HG02981 (cell line): ENCODE measurements around the gene NOTCH4.
"Not testable (repeated sequence)": the region's sequence is repeated elsewhere in the genome, so short reads cannot be mapped to it uniquely, and the experiment has no call there.

Experiments used
- ATAC-seq: cut with Tn5 transposase; IDR thresholded peaks from one replicate; pipeline ENCODE4 v1.9.1; 2021; ENCODE audit warnings: mild to moderate bottlenecking, moderate library complexity; ENCODE audit not compliant: unreplicated experiment

NOTCH4 gene

DNA sequence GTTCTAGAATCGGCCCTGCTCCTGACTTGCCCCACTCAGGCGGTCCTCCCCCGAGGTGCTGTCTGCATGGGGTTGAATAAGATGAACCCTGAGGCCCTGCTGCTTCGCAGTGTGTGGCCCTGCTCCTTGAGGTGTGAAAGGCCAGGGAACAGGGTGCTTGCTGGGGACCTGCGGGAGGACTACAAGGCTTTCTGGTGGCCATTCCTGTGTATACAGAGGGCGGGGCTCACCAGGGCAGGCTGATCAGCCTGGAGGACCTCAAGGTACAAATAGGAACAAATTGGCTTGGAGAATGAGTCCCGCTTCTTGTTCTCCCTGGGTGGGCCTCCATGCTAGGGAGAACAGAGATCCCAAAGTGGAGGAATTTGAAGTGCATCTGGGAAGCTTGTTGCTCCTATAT lies 5.7 kb downstream of the NOTCH4 start:
- ATAC-seq = no peak

DNA sequence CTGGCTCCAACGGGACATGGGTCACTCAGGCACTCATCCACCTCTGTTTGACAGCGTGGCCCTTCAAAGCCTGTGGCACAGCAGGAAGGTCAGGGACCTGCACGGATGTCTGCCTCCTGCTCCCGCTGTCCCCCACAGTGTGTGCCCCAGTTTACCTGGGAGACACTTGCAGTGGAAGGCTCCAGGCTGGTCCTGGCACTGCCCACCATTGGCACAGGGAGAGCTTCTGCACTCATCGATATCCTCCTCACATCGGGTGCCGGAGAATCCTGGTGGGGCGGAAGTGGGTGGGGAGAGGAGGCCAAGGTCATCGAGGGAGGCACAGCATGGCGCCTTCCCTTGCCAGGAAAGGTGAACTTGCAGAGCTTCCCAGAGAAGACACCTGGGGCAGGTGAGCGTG lies 6.9 kb downstream of the NOTCH4 start:
- no peak for ATAC-seq

DNA sequence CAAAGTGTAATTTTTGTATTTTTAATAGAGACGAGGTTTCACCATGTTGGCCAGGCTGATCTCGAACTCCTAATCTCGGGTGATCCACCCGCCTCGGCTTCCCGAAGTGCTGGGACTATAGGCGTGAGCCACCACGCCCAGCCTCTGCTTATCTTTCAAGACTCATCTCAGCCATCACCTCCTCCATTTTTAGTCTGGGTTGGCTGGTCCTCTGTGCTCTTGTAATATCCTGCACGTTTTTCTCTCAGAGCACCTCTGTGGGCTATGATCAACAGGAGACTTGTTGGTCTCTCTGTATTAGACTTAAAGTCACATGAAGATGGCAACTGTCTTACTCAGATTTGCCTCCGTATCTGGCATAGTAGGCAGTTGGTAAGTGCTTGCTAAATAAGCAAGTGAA lies 7.6 kb downstream of the NOTCH4 start:
- ATAC-seq = no peak

DNA sequence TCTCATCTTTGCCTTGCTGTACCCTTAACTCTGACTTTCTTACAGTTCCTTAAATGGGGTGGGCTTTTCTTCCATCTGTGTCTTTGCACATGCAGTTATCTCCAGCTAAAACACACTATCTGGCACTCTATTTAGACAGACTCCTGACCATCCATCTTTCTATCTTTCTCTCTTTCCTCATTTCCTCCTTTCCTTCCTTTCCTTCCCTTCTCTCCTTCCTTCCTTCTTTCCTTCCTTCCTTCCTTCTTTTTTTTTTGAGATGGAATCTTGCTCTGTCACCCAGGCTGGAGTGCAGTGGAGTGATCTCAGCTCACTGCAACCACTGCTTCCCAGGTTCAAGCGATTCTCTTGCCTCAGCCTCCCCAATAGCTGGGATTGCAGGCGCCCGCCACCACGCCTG lies 8.2 kb downstream of the NOTCH4 start:
- no peak for ATAC-seq

DNA sequence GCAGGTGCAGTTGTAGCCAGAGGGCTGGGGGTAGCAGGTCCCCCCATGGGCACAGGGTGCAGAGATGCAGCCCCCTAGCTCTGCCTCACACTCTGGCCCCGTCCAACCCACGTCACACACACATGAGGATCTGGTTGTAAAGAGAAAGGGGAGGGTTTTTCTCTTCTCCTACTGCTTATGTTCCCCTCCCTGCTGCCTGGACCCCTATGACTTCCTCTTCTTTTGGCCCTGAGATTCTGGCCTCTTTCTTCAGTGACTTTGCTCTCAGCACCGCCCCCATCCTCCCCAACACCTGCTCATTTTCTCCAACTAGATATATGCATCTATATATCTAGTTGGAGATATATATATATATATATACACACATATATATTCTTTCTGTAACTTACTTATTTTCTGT lies 9.7 kb downstream of the NOTCH4 start:
- no peak for ATAC-seq

DNA sequence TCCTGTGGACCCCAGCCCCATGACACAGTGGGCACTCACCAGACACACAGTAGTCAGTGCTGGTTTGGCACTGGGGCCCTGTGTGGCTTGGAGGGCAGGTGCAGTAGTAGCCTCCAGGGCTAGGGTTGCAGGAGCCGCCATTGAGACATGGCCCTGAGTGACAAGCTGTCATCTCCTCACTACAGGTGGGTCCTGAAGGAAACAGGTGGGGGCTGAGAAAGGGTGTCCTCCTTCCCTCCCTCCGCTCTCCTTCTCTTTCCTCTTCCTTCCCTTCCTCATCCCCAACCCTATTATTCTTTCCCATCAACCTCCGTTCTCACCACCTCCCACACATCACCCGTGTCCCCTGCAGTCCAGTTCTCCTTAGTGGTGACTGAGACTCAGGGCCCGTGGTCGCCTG lies 10.2 kb downstream of the NOTCH4 start:
- ATAC-seq = no peak

DNA sequence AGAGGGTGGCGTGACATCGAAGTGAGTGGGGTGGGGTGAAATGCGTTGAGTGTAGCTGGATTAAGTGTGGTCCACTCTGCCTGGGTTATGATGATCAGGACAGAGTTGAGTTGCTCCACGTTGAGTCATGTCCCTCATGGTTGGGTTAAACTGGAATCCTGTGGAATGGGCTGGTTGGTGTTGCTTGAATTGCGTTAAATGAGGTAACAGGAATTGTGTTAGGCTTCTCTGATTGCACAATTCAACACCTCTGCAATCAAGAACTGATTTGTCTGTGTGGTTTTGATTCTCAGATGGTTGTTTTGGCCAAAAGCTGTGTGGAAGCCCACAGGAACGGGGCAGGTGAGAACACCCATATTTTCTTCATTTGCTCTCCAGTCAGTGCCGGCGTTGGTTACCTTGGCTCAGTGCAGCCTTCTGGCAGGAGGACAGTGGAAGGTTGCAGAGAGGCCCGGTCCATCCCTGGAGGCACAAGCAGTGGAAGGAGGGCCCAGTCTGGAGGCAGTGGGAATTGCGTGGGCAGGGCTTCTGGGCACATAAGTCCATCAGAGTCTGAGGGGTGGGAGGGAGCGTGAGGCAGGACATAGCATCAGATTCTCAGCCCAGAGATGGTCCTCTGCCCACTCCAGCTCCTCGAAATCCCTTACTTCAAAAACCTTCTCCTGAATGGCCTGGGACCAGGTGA lies 11.6 kb downstream of the NOTCH4 start:
- no peak for ATAC-seq

DNA sequence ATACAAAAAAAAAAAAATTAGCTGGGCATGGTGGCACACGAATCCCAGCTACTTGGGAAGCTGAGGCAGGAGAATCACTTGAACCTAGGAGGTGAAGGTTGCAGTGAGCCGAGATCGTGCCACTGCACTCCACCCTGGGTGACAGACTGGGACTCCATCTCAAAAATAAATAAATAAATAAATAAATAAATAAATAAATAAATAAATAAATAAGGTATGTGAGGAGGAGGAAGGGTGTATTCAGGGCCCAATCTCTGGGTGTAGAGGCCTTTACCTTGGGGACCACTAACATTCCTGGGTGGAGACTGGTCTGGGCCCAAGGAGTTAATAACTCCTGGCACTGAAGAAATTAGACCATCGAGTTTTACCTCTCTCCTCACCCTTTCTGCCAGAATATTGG lies 12.4 kb downstream of the NOTCH4 start:
- not testable (repeated sequence) for ATAC-seq

DNA sequence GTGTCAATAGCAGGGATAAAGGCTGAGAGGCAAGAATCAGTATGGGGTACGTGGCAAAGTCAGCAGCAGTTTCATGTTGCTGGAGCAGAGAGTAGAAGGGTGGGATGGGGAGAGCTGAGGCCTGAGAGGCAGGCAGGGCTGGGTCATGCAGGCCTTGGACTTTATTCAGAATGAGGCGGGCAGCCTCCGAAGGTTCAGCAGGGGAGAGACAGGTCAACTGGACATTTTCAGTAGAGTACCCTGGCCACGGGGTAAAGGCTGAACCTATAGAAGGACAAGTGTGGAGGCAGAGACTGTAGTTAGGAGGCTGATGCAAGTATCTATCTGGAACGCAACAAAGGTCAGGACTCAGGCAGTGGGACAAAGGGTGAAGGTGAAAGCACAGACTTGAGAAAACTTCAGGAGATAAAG lies 13.7 kb downstream of the NOTCH4 start:
- ATAC-seq = no peak

DNA sequence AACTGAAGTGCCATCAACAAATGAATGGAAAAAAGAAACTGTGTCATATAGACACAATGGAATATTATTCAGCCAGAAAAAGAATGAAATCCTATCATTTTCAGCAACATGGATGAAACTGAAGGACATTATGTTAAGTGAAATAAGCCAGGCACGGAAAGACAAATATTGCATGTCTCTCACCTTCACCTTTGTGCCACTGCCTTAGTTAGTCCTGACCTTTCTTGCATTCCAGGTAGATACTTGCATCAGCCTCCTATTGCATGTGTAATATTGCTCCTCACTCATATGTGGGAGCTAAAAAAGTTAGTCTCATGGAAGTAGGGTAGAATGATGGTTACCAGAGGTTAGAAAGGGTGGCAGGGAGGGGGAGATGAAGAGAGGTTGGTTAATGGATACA lies 14.9 kb downstream of the NOTCH4 start:
- no peak for ATAC-seq

DNA sequence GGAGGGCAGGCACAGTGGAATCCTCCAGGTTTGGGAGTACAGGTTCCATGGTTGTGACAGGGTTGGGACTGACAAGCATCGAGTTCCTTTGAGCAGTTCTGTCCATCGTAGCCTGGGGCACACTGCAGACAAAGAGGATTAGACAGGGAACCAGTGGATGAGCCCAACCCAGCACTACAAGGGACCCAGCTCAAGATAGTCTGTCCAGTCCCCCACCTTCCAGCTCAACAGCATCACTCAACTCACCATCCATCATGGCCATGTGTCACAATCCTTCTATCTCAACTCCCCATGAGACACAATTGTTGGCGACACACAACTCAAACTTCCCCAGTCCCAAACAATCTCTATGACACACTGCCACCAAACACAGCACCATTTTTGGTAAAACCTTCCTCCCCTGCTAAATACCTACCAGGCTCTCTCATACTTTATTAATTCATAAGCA lies 19.6 kb downstream of the NOTCH4 start:
- no peak for ATAC-seq

DNA sequence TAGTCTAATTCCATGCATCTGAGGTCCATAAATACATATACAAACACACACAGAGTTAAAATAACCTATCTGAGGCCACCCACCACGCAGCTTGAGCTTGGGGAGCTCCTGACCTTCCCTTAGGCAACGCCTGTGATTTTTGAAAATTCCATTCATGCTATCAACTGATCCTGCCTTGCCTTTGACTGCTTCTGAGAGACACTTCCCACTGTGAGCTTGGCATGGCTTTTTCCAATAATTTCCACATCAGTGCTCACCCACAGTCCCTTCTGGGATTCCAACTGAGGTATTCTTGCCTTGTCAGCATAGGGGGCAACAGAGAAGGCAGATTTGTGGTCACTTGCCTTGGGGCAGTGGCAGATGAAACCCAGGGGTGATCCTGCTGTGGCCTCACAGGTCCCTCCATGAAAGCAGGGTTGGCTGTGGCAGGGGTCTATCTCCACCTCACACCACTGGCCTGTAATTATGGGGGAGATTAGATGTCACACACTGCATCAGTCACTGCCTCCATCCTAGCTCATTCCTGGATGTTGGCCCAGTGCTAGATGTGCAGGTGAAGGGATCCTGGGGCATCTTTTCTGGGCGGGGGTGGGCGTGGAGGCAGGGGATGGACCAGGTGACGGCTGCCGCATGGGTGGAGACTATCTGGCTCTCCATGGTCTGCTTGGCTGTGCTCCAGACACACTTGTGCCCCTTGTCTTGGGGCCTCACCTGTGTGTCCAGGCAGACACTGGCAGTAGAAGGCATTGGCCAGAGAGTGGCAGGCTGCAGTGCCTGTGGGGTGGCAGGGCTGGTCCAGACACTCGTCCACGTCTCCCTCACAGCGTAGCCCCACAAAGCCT lies 20.2 kb downstream of the NOTCH4 start:
- no peak for ATAC-seq

DNA sequence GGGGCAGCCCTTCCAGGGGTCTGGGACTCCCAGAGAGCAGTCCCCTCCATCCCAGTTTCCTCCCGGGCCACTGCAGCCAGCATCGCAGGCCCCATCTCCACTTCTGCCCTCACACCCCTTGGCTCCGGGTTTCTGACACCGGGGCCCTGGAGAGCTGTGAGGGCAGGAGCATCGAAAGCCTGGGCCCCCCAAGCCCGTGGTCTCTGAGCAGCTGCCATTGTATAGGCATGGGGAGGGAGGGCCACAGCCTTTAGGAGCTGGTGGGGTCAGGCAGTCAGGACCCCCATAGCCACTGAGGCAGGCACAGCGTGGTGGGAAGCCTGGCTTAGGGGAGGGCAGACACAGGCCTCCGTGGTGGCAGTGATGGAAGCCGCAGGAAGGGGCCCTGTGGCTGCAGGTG lies 21.7 kb downstream of the NOTCH4 start:
- ATAC-seq = no peak

DNA sequence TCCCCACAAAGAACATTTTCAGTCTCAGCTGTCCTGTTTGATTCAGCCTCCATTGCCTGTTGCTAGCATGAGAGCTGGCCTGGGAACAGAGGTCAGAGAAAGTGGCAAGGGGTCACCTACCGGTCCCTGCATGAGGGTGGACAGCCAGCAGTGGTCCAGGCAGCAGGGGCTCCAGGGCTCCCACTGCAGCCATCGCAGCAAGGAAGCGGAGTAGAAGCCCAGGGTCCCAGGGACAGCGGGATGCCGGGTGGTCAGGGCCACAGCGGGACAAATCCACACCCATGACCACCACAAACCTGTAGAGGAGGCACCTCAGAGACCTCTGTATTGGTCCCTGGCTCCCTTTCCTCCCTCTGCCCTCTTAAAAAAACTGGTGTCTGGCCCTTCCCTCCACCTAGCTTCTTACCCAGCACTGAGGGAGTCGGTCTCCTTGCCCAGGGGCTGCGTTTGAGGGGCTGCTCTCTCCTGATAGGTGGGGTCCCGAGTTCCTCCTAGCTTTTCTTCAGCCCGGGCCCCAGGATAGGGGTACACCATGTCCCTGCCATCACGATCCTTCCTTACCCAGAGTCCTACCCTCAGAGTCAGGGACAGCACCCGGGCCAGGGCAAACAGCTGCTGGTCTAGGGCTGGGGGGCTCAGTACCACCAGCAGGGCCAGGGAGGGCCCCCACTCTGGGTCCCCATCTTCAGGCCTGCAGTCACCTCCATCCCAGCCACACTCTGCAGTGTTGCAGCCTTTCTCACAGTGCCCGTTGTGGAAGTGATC lies 23.0 kb downstream of the NOTCH4 start:
- ATAC-seq = no peak

DNA sequence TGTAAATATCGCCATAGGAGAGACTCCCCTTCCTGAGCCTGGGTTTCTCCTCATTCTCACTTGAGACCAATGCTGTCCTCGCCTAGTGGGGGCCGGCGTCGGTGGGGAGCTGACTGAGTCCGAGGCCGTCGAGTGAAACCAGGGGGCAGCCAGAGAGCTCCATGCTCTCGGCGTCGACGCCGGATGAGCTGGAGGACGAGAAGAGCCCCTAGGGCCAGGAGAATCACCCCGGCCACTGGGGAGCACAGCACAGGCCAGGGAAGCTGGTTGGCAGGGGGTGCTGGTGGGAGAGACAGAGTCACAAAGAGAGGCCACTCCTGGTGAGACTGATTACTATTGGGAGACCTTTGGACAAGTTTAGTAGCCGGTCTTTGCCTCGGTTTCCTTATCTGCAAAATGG lies 25.0 kb downstream of the NOTCH4 start:
- ATAC-seq = no peak

DNA sequence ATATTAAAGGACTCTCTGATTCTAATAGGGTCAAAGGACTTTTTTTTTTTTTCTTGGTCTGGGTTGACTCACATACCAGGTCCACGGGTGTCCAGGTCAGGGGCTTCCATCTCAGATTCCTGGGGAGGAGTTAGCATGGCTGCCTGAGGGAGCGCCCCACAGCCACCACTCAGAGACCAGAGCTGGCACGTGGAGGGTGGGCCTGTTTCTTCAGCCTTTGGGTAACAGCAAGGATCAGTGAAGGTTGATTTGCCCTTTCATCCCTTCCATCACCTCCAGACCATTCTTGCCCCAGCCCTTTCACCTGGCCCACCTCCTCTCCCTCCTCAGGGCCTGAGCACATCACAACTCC lies 25.5 kb downstream of the NOTCH4 start:
- ATAC-seq = no peak

DNA sequence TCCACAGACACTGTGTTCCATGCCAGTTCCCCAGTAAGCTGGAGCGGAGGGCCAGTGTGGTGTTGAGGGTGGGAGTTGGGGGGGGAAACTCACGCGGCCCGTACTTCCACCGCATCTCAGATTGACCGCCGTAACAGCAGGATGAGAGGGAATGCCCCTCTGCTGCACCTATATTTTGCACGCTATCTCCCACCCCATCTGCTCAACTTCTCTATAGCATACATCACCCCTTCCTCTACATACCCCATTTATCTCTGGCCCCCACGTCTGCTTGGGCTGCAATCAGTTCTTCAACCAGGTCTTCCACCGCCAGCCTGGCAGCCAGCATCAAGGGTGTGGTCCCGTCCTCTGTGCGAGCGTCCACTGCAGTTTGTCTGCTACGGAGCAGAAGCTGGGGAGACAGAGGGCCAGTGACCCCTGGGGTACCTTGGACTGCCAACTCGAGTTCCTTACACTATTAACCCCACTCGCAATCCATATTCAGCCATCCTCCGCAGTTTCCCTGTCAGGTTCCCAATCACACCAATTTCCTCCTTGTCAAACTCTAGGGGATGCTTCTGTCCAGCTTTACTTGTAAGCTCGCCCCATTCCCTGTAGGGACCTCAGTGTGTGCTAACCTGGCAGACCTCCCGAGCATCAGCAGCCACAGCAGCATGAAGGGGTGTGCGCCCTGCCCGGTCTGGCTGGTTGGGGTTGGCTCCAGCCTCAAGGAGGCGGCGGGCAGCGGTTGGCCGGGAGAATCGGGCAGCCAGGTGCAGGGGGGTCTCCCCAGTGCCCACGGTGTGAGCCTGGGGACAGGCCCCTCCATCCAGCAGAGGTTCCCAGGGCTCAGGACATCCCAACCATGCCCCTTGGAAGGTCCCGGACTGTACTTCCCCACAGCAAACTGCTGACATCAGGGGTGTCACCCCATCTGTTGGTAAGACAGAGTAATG lies 26.9 kb downstream of the NOTCH4 start:
- no peak for ATAC-seq

DNA sequence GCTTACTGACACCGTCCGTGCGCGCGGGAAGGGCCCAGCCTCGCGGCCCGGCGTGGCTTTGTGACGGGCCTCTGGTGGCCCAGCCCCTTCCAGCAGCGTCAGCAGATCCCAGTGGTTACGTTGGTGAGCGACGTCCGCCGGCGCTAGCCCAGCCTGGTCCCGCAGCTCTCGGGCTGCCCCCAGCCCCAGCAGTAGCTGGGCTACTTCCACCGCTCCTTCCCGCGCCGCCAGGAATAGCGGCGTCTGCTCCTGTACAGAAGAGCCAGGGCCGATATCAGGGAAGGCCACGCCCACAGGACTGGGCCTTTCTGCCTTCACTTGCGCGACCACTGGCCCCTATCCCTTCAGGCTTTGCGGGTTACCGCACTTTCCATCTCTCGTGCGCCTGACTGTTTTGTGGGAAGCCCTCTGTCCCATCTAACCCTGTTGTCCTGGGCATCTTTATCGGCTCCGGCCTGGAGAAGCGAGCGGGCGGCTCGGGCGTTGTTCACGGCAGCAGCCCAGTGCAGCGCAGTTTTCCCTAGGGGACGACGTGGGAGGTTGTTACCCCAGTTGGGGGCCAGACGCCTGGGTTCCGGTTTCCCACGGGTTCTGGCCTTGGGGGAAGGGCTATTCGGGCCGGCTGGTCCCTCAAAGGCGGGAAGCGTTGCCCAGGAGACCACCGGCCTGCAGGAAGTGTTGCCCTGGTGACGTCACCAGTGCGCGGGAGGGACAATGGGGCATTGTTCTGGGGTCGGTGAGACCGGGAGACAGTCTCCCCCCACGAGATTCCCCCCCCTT lies 27.8 kb downstream of the NOTCH4 start:
- peak; percentile 71 for ATAC-seq

DNA sequence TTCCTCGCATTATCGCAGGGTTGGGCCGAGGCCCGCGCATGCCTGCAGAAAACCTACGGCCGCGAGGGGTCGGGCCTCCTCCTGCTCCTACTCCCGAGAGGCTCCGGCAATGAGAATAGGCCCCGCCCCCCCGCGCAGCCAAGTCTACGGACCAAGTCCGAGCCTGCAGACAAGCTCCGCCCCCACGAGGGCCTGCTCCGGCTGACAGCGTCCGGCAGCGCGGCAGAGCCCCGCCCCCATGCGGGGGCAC lies 28.3 kb downstream of the NOTCH4 start:
- ATAC-seq = peak; percentile 77
